Stomach (tissue), 9 donors: ENCODE results near the gene LRRC56. TPM values are rescaled to one million over a fixed set of nuclear protein-coding genes. Genes with fewer than 3 reads are reported as not detected.

Experiments
- DNase-seq, 2 donors: peaks; one replicate each; pipeline versions ENCODE4 v3.0.0 to v3.0.0-alpha.2; 2013 to 2019
- H3K27ac ChIP-seq, 5 donors: fragments of 200-600 bp in 4 of 5; sonication (generic) in 4 of 5; one replicate each; pipeline ENCODE4 v1.5.1; 2013 to 2019; ENCODE audit warnings: mild to moderate bottlenecking in 1 of 5, moderate library complexity in 1 of 5
- H3K27me3 ChIP-seq, 3 donors: fragments of 200-600 bp; sonication (generic); one replicate each; pipeline ENCODE4 v1.5.1; 2017 to 2019; ENCODE audit warnings: mixed run types in 1 of 3
- H3K36me3 ChIP-seq, 4 donors: fragments of 200-600 bp; sonication (generic); 1 replicate in 3 of 4; 2 replicates in 1 of 4; pipeline ENCODE4 v1.5.1; 2016 to 2019
- H3K4me1 ChIP-seq, 4 donors: fragments of 200-600 bp; sonication (generic); one replicate each; pipeline ENCODE4 v1.5.1; 2016 to 2019
- H3K4me3 ChIP-seq, 4 donors: fragments of 200-600 bp; sonication (generic) in 3 of 4; one replicate each; pipeline ENCODE4 v1.5.1; 2016 to 2019; ENCODE audit warnings: mild to moderate bottlenecking in 1 of 4
- H3K9me3 ChIP-seq, 4 donors: fragments of 200-600 bp; sonication (generic); one replicate each; pipeline ENCODE4 v1.5.1; 2016 to 2019
- EP300 ChIP-seq: sonication (generic); formaldehyde crosslinking; IDR thresholded peaks from one replicate; pipeline ENCODE4 v1.6.1; 2017; ENCODE audit warnings: antibody characterized with exemption
- POLR2A ChIP-seq, 4 donors: fragments of 450-650 bp; IDR thresholded peaks; one replicate each; pipeline ENCODE4 v1.6.1; 2016; ENCODE audit warnings: antibody characterized with exemption in 4 of 4, control low read depth in 2 of 4, mild to moderate bottlenecking in 1 of 4, moderate library complexity in 1 of 4
- POLR2AphosphoS5 ChIP-seq, 3 donors: sonication (generic); formaldehyde crosslinking; IDR thresholded peaks; one replicate each; pipeline ENCODE4 v1.6.1; 2016; ENCODE audit warnings: antibody characterized with exemption in 3 of 3
- WGBS, 5 donors: extraction: QIAGEN DNeasy Blood & Tissue Kit in 3 of 5; methylation state at CpG; one replicate each; pipeline versions ENCODE4 v1.1.5 to v1.1.7; 2013 to 2018; 5-methylcytosine and 5-hydroxymethylcytosine counted together
- intact Hi-C: fragments of 100-400 bp; cut with DNase I; formaldehyde crosslinking; loops from one replicate; pipeline ENCODE4 v1.15.1; 2023; ENCODE audit warnings: low total_unique reads
- polyA plus RNA-seq, 3 donors: library from polyadenylated mRNA; stranded (reverse); fragments of 200-250 nt; gene quantifications; one replicate each; pipeline ENCODE4 v1.2.3, GENCODE V29; 2013
- total RNA-seq, 5 donors: library from RNA; depleted of rRNA; stranded (reverse); fragments of >200 nt; gene quantifications; one replicate each; pipeline versions ENCODE4 v1.1.0 to v1.2.3, GENCODE V29; 2014 to 2016
- TF ChIP-seq, protein P1 (sequence below), 7 experiments: fragments of 450-650 bp in 4 of 7; fragments of 200-600 bp in 3 of 7; sonication (generic) in 3 of 7; IDR thresholded peaks; one replicate each; pipeline ENCODE4 v1.5.1; 2016 to 2019; ENCODE audit warnings: antibody characterized with exemption in 7 of 7, control low read depth in 2 of 7, mild to moderate bottlenecking in 1 of 7
- donor health status: healthy with polysubstance abuse.
- donor health status: Bipolar disorder and iron deficiency.
- donor health status: healthy.

The LRRC56 gene
- total and polyA plus RNA-seq, 8 donors, result 0.18 to 8.1 (median 2.9) TPM; not detected in 1

GRCh38 chr11:502288-503178, 34.8 kb upstream of the LRRC56 start:
- Histone ChIP-seq H3K4me1 (peaks cover 29 to 51% (median 46%) of the 10 kb centered on the region in 4 donors), H3K27me3 (no peaks in the 10 kb centered on the region), H3K36me3 (peaks cover 44 to 48% (median 46%) of the 10 kb centered on the region in 4 donors), H3K27ac (peak overlapping the region in 3 of 5 donors; percentile 98 to 100 (median 98)), H3K4me3 (peak overlapping the region in 1 of 4 donors; percentile 56), H3K9me3 (no peaks in the 10 kb centered on the region)
- intact Hi-C loops, result no loop called here
- TF ChIP-seq, protein P1, sequence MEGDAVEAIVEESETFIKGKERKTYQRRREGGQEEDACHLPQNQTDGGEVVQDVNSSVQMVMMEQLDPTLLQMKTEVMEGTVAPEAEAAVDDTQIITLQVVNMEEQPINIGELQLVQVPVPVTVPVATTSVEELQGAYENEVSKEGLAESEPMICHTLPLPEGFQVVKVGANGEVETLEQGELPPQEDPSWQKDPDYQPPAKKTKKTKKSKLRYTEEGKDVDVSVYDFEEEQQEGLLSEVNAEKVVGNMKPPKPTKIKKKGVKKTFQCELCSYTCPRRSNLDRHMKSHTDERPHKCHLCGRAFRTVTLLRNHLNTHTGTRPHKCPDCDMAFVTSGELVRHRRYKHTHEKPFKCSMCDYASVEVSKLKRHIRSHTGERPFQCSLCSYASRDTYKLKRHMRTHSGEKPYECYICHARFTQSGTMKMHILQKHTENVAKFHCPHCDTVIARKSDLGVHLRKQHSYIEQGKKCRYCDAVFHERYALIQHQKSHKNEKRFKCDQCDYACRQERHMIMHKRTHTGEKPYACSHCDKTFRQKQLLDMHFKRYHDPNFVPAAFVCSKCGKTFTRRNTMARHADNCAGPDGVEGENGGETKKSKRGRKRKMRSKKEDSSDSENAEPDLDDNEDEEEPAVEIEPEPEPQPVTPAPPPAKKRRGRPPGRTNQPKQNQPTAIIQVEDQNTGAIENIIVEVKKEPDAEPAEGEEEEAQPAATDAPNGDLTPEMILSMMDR (IDR thresholded peaks at IDR 0.05), result no peak
- TF ChIP-seq EP300, result no peak
- TF ChIP-seq POLR2A (IDR thresholded peaks at IDR 0.05), result no peak
- no peak for TF ChIP-seq POLR2AphosphoS5 (IDR thresholded peaks at IDR 0.05)
- WGBS, 5 donors, result 79 to 87% (median 81%) methylated on average over 3 to 10 of the region's 10 CpGs
- DNase-seq, result peak in 1 of 2 donors; percentile 7

DNA sequence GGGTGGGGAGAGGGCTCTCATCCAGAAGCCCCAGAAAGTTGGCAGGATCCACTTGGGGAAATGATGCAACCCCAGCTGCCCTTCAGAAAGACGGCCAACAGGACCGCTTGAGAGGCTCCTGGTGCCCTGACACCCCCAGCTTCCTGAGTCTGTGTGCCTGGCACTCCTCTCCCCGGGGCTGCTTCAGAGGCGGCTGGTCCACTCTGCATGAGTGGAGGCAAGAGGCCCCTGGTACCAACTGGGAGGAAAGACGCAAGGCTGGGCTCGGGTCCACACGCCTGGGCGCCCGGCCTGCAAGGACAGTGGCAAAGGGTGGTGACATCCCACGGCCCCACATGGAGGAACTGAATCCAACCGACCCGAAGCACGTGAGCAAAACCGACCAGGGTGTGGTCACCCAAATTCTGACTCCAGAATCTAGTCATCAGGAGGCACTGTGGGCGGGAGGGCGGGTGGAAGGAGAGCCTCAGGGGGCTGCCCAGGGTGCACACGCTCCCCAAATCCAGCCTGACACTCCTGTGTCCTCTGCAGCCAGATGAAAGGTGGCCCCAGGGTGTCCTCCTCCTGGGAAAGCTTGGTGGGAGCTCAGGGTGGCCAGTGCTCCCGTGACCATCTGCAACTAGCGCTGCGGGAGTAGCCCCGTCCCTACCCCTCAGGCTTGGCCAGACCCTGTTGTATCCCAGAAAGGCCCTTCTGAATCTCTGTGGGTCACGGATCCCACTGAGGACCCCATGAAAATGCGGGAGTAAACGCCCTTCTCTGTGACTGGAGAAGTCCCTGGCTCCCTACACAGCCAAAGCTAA, 33.9 kb upstream of the LRRC56 start:
- Histone ChIP-seq H3K9me3 (no peaks in the 10 kb centered on the region), H3K36me3 (peaks cover 35 to 40% (median 37%) of the 10 kb centered on the region in 4 donors), H3K4me1 (peaks cover 35 to 59% (median 54%) of the 10 kb centered on the region in 4 donors), H3K27me3 (no peaks in the 10 kb centered on the region), H3K27ac (peak overlapping the region in 4 of 5 donors; percentile 70 to 100 (median 98)), H3K4me3 (peak overlapping the region; percentile 48 to 61 (median 54))
- WGBS, 5 donors, result 38 to 72% (median 65%) methylated on average over 7 to 24 of the region's 24 CpGs
- intact Hi-C loops, result no loop called here
- peak in 1 of 2 donors; percentile 31 for DNase-seq
- TF ChIP-seq, protein P1 (IDR thresholded peaks at IDR 0.05), result no peak
- TF ChIP-seq POLR2A (IDR thresholded peaks at IDR 0.05) (no peak), POLR2AphosphoS5 (IDR thresholded peaks at IDR 0.05) (no peak), EP300 (no peak)

GRCh38 chr11:504053-504993, 33.0 kb upstream of the LRRC56 start:
- Histone ChIP-seq H3K4me1 (peaks cover 35 to 62% (median 55%) of the 10 kb centered on the region in 4 donors), H3K4me3 (peak overlapping the region; percentile 48 to 61 (median 54)), H3K36me3 (peaks cover 26 to 37% (median 35%) of the 10 kb centered on the region in 4 donors), H3K9me3 (no peaks in the 10 kb centered on the region), H3K27ac (peak overlapping the region in 4 of 5 donors; percentile 70 to 100 (median 98)), H3K27me3 (no peaks in the 10 kb centered on the region)
- DNase-seq, result peak; percentile 35 to 81
- TF ChIP-seq POLR2AphosphoS5 (IDR thresholded peaks at IDR 0.05), result no peak
- TF ChIP-seq, protein P1 (IDR thresholded peaks at IDR 0.05), result no peak
- TF ChIP-seq EP300, result no peak
- TF ChIP-seq POLR2A (IDR thresholded peaks at IDR 0.05), result no peak
- intact Hi-C loops, result no loop called here
- 6 to 15% (median 11%) methylated on average over 27 to 72 of the region's 72 CpGs for WGBS, 5 donors
